Activated CD8-positive, alpha-beta memory T cell treated with anti-CD3 and anti-CD28 coated beads, Interleukin-2, amount 50 U/mL, for 4 hours (primary cell): ENCODE data around the gene DMXL1.
"Not testable (repeated sequence)": the region's sequence is repeated elsewhere in the genome, so short reads cannot be mapped to it uniquely, and the experiment has no call there.

Source experiments
- DNase-seq: peaks from one replicate; pipeline ENCODE4 v3.0.0-alpha.2; 2020

DMXL1 gene

GRCh38 chr5:119218830-119219782 is 148.2 kb downstream of the DMXL1 start:
- no peak for DNase-seq

DNA sequence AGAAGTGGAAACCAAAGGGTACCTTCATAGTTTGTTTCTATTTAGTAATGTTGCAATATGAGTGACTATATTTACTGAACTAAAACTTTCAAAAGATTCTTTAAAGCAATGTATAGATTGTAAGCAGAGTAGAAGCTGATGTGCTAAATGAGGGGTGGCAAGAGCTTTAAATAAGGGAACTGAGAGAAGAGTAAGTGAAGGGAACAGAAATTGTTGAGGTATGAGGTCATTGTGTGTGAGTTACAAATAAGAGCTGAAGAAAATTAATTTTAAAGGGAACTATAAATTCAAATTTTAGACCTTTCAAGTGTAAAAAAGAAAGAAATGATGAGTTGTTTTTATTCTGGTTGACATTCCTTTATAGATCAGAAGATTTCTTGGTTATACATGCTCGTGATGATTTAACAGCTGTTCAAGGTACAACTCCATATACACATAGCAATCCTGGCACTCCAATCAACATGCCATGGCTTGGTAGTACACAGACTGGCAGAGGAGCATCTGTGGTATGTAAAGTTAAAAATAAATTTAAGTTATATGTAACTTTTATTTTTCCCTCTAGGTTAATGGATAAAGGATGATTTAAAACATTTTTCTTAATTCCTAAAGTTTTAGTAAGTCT is 149.8 kb downstream of the DMXL1 start:
- no peak for DNase-seq

DNA sequence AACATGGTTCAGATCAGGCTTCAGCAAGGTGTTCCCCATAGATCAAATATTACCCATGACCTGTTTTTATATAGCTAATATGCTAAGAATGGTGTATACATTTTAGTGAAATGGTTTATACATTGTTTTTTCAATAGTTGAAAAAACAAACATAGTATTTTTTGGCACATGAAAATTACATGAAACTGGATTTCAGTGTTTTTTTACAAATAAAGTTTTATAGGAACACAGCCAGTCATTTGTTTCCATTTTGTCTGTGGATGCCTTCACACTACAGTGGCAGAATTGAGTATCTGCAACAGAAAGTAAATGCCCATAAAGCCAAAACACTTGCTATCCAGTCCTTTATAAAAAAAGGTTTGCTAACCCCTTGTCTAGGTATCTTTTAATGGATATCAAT is 150.4 kb downstream of the DMXL1 start:
- no peak for DNase-seq

GRCh38 chr5:119229950-119230349 is 159.1 kb downstream of the DMXL1 start:
- DNase-seq, result no peak

- DNase-seq, result no peak
Observed at GRCh38 chr5:119238265-119239118, 167.6 kb downstream of the DMXL1 start.

DNA sequence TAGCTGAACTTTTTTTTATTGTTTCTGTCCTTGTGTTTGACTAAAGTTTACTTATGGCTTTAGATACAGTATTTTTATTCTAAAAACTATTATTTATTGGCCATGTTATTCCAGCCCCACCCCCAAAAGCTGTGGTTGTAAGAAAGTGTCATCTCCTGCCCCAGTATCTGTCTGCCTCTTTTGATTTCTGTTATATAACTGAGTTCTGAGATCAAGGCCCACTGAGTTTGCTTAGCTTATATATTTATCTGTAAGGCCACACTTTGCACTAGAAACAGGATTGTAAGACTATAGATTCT is 168.2 kb downstream of the DMXL1 start:
- DNase-seq, result no peak

GRCh38 chr5:119239826-119240225 is 168.9 kb downstream of the DMXL1 start:
- DNase-seq, result not testable (repeated sequence)

GRCh38 chr5:119243888-119244287 is 173.0 kb downstream of the DMXL1 start:
- no peak for DNase-seq

DNA sequence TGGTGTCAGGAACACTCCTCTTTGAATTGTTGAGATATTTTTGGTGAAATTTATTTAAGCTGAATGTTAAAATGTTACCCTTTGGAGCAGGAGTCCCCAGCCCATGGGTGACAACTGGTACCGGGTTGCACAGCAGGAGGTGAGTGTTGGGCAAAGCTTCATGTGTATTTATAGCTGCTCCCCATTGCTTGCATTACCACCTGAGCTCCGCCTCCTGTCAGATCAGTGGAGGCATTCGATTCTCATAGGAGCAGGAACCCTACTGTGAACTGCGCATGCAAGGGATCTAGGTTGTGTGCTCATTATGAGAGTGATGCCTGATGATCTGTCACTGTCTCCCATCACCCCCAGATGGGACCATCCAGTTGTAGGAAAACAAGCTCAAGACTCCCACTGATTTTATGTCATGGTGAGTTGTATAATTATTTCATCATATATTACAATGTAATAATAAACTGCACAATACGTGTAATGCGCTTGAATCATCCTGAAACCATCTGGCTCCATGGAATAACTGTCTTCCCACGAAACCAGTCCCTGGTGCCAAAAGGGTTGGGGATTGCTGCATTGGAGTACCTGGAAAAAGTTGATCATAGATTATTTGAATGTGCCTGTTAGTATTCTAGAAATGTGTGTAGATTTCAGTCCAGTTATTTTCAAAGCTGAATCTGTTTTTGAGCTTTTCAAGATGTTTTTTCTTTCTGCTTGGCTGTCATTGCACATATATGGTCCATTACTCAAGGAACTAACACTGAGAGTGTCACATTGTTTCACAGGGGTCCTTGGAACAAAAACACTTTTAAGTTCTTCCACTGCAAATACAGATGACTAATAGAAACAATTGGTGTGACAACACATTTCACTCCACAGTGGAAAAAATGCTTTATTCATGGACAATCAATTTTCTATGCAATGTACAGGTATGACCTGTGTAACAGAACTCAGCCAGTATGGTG is 180.3 kb downstream of the DMXL1 start:
- DNase-seq, result no peak

GRCh38 chr5:119255571-119256356 is 184.9 kb downstream of the DMXL1 start:
- no peak for DNase-seq

- DNase-seq, result no peak
Observed at GRCh38 chr5:119257613-119258012, 186.7 kb downstream of the DMXL1 start.

- DNase-seq, result no peak
Observed at GRCh38 chr5:119263639-119264038, 192.8 kb downstream of the DMXL1 start.

GRCh38 chr5:119264186-119264585 is 193.3 kb downstream of the DMXL1 start:
- DNase-seq, result no peak

DNA sequence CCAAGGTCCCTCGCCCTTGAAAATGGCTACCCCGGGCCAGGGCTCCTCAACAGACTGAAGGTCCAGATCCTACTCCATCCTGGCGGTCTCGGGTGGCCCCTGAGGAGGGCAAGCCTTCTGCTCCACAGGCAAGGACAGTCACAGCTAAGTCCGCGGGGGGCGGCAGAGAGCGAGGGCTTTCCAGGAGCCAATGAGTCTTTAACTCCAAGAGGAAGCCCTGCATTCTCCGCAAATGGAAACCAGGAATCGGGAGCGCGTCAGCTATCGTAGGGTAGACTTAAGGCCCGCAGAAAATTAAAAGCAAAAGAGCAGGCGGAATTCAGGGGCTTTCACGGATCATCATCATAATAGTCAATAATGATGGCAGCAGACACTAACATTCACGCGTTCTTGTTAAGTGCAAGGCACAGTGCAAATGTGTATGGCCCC is 197.1 kb downstream of the DMXL1 start:
- DNase-seq, result peak; percentile 75

DNA sequence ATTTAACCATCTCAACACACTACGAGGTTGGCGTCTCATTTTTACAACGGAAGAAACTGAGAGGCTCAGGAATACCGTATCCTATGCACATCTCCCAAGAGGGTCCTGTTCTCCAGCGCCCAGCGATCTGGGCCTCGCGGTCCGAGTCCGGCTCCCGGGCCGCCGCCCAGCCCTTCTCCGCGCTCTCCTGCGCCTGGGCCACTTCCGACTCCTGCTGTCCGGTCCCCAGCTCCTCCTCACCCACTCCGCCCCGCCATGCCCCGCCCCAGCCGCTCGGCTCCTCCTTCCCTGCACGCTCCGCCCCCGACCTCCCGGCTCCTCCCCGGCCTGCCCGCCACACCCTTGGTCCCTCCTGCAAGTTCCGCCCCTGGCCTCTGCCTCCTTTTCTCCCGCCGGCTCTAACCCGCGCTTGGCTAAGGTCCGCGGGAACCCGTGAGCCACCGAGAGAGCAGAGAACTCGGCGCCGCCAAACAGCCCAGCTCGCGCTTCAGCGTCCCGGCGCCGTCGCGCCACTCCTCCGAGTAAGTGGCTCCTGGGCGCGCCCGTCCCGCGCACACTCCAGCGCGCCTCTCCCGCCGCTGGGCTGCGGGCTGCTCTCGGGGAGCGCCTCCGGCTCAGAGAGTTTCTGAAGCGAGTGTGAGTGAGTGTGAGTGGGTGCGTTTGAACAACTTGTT is 197.6 kb downstream of the DMXL1 start:
- peak; percentile 96 for DNase-seq

DNA sequence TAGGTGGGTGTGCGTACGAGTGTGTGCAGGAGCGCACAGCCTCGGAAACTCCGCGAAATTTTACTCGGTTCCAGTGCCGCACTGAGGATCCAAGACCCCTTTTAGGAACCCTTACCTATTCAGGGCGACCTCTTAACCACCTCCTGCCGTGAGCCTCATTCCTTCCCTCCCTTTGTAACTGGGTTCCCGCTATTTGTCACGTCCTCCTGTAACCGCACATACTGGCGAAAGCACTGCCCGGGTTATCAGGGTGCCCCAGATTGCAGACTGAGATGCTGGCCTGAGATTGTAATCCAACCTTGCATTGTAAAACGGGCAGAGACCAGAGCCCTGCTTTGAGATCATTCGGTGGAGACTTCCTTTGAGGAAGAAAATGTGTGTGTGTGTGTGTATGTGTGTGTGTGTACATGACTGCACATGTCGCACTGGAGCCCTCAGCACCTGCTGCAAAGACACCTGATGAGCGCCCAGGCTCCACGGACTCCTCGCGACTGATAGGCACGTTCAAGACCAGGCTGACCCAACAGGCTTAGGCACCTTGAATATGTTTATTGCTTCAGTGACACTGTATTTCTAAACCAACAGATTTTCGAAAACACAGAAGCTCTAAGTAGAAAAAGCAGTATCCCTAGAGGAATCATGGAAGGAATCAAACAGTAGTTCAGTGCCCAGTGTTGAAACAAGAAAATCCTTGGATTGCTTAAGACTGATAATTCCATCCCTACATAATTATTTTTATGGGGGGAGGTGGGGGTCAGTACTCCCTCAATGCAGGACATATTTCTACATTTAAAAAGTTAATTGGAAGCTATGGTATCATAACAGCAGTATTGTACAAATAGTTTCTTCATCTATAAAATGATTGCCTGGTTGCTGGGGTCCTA is 198.4 kb downstream of the DMXL1 start:
- DNase-seq, result peak; percentile 33

DNA sequence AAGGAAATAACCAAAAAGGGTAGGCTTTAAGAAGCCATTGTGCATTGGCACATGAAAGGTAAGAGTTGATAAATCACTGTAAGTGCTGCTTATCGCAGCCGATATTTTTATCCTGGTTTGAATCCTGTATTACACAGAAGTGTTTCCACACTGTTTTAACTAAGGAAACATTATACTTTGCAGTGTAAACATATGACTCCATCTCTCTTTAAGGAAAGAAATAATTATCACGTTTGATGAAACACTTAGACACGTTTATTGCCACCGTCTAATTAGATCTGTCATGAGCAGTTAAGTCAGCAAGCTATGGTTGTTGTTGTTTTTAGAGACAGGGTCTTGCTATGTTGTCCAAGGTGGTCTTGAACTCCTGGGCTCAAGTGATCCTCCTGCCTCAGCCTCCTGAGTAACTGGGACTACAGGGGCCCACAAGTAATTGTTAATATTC is 199.3 kb downstream of the DMXL1 start:
- DNase-seq, result no peak

- no peak for DNase-seq
Observed at GRCh38 chr5:119270960-119271757, 200.3 kb downstream of the DMXL1 start.
